ENCODE measurements around the gene LACTB.

LACTB gene

GRCh38 chr15:63181648-63182047 is 60.0 kb downstream of the LACTB start:
- no peak for DNase-seq

- no peak for DNase-seq
Observed at GRCh38 chr15:63185206-63185605, 63.5 kb downstream of the LACTB start.

GRCh38 chr15:63186065-63186464 is 64.4 kb downstream of the LACTB start:
- peak; percentile 2 for DNase-seq

- DNase-seq = no peak
Observed at GRCh38 chr15:63187589-63188226, 66.0 kb downstream of the LACTB start.

- DNase-seq = no peak
Observed at GRCh38 chr15:63188247-63188925, 66.7 kb downstream of the LACTB start.

- peak; percentile 96 for DNase-seq
Observed at GRCh38 chr15:63188926-63189871, 67.5 kb downstream of the LACTB start, which contains the start of gene RAB8B. RAB8B (plus strand) TSS chr15:63189606; CDS start chr15:63189625, 19 bp downstream.

GRCh38 chr15:63189941-63190768 is 68.5 kb downstream of the LACTB start:
- DNase-seq = no peak

GRCh38 chr15:63190769-63191649 is 69.3 kb downstream of the LACTB start:
- no peak for DNase-seq
